Stimulated activated CD4-positive, alpha-beta T cell treated with anti-CD3 and anti-CD28 coated beads, TNF-alpha, amount 100 ng/mL, for 24 hours (primary cell): Measurements from ENCODE around the gene CDH26.

Experiments used
- DNase-seq, 3 experiments: peaks; one replicate each; pipeline ENCODE4 v3.0.0-alpha.2; 2020; ENCODE audit warnings: low read depth in 3 of 3

CDH26 gene

DNA sequence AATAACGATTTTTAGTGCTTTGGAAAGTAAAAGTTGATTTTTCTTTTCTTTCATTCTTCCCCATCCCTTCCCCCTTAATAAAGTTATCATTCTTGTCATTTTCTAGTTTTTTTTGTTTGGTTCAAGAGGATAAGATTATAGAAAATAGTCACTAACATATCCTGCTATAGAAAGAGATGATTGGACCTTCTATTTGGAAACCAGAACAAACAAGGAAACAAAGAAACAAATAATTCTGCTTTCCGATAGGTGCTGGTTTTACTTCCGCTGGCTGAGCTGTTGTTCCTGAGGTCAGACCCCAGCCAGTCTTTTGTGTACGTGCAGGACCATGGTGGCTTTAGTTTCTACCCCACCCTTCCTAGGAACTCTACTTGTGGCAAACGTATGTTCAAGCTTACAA lies at the start of gene CDH26:
TSS of gene CDH26 (plus strand) at position 301 of the 400 bp plus-strand sequence. CDS start 304 bp downstream, outside the sequence.
- DNase-seq, result no peak

DNA sequence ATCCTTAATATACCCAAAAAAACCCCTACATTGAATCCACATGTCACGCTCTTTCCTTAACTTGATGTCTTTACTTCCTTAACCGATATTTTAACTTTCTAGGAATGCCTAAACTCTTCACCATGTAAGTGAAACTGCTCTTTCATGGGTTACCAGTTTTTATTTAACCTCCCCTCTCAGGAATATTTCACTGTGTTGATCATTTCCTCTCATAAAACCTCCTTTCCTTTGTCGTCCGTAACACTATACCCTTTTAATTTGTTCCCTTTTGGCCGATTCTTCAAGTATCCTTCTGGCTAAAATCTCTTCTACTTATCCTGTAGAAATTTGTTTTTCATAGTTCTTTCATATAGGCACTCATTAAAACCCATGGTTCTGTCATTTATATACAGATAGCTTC lies 49.4 kb upstream of the CDH26 start:
- no peak for DNase-seq

DNA sequence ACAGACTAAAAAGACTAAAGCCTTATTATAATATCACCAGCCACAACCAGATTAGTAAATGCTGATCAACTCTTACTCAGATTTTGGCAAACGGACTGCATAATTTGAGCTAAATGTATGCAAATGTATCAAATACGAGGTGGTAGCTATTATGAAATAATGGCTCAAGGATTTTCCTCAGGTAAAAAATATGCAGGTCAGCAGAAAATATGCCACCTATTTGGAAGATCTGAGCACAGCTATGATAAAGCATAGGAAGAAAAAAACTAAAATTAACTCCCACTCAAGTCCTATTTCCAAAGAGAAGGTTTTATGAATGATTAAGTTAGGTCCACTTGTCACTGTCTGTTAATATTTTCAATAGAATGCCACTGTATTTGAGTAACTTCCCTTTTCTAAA lies 47.2 kb upstream of the CDH26 start:
- no peak for DNase-seq

DNA sequence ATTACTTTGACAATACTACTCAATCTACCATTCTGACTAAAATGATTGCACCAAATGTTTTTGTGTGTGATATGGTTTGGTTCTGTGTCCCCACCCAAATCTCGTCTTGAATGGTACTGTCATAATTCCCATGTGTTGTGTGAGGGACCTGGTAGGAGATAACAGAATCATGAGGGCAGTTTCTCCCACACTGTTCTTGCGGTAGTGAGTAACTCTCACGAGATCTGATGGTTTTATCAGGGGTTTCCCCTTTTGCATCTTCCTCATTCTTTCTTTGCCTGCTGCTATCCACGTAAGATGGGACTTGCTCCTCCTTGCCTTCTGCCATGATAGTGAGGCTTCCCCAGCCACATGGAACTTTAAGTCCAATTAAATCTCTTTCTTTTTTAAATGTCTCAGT lies 45.6 kb upstream of the CDH26 start:
- no peak for DNase-seq

DNA sequence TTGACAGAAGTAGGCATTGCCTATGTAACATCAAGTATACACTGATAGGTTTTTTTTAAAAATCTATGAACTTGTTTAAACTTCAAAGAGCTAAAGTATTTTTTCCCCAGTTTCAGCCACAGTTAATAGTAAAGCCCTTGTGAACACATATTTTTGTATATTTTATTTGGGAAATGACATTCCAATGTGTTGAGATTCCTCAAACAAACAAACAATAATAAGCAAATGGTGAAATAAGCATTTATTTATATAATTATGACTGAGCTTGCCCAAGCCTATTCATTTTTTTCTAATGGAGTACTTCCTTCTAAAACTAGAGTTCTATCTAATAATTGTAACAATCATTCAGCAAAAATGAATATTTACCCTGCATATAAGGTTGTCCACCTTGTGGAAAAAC lies 37.3 kb upstream of the CDH26 start:
- no peak for DNase-seq

DNA sequence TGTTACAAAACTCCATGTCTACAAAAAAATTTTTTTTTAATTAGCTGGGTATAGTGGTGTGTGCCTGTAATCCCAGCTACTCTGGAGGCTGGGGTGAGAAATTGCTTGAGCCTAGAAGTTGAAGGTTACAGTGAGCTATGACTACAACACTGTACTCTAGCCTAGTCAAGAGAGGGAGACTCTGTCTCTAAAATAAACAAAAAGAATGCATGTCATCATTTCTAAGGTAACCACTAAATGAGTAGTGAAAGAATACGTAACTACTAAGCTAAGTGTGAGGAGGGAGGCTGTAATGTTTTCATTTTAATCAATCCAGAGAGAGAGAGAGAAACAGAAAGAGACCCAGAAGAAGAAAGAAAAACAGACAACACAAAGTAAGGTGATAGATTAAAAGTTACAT lies 34.7 kb upstream of the CDH26 start:
- no peak for DNase-seq

DNA sequence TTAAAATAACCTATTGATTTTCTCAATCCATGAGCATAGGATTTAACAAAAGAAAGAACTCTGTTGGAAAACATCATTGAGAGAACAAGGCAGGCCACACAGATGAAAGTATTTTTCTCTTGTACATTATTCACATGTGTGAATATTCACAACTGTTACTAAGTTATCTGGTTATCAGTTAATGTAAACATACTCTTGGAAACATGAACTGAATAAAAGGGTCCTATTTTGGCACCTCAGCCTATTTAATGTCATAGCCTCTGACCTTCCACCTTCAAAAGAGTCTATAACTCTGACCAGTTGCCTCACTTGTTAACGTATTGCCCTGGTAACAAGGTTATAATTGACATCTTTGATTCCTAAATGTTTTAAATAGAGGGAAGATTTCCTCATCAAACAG lies 32.9 kb upstream of the CDH26 start:
- no peak for DNase-seq

DNA sequence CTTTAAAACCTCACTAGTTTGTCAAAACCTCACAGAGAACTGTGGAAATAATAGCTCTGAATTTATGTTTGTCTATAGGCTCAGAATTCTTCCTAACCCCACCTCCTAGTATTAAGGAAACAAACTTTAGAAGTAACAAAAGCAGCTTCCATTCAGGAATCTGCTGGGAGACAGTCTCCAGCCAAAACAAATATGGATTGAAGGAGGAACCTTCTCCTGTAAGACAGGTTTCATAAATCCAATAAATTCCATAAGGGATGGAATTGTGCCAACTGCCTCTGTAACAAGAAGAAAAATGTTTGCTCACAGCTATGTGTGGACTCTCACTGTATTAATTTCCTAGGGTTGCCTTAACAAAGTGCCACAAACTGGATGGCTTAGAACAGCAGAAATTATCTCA lies 32.3 kb upstream of the CDH26 start:
- DNase-seq, result no peak

DNA sequence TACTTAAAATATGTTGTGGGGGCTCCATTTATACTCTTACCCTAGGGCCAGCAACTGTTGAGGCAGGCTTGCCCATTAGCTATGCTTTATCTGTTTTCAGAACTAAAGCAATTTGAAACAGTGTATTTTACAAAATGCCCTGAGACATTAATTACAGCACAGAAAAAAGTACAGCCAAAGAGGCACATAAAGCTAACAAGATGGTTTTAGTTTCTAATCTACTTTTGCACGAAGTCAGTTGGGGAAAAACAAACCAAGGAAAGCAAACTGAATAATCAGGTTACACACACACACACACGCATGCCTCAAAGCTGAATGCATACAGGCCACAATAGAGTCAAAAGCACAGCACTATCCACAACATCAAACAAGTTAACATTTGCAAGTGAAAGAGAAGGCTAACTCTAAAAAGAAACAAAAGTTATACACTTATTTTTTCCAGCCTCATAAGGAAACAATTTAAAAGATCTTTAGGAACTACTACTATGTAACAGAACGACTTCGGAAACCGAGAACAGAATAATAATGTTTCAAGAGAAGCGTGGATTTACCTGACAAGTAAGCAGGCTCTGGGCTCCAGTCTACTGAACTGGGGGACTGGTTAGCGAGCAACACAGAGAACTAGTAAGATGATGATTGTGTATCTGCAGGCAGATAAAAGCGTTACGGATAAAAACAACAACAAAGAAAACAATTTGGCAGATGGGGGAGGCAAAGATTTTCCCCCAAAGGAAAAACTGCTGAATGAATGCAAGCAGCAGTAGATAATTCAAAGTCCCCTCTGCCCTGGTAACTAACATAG lies 26.5 kb upstream of the CDH26 start:
- DNase-seq, result no peak

DNA sequence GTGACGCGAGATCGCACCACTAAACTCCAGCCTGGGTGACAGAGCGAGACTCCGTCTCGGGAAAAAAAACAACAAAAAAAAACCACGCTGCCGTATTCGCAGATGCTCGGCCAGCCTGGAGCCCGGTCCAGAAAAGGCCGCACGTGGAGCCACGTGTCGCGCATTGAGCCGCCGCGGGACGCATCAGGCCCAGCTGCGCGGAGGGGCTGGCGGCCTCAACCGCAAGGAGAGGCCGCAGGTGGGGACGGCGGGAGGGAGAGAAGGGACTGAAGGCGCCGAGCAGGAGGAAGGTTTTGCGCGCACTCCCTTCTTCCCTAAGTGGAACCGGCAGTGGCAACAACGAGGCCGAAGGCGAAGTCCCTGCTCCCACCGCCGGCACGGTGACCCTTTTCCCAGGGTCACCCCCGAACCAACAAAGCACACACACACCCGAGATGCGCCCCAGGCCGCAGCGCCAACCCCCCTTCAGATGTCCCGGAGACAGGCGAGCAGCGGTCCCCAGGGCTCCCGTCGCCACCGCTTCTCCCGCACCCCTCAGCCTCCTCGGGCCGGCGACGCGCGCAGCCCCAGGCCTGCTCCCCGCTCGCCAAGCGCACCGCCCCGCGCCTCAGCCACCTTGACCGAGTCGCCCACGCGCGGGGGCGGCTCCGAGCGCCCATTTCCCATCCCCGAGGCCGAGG lies 25.5 kb upstream of the CDH26 start:
- DNase-seq, result no peak

DNA sequence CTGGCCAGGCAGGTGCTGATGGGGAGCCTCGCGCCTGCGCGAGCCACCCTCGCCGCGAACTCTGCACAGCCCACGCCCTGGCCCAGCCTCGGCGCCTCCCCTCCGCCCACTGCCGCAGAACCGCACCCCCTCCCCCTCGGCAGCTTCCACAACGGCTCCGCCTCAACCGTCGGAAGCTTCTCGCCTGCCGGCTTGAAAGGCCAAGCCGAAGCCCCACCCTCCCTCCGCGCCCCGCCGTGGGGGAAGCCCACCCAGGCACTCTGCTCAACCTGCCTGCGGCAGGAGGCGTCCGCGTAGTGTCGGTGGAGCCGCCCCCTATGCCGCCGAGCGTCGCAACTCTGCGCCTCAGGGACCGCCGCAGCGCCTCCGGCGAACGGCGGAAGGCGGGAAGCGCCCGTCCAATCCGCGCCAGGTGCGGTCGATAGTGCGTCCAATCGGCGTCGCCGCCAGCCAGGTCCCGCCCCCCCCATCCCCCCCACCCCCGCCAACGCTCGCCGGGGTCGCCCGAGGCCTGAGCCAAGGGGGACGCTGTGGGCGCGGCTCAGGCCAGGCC lies 24.9 kb upstream of the CDH26 start, which contains the start of gene SYCP2:
TSS of gene SYCP2 (minus strand) at position 342 of the 553 bp plus-strand sequence. CDS start 11,224 bp downstream, outside the sequence.
- peak in 2 of 3 experiments; percentile 33 to 53 for DNase-seq

DNA sequence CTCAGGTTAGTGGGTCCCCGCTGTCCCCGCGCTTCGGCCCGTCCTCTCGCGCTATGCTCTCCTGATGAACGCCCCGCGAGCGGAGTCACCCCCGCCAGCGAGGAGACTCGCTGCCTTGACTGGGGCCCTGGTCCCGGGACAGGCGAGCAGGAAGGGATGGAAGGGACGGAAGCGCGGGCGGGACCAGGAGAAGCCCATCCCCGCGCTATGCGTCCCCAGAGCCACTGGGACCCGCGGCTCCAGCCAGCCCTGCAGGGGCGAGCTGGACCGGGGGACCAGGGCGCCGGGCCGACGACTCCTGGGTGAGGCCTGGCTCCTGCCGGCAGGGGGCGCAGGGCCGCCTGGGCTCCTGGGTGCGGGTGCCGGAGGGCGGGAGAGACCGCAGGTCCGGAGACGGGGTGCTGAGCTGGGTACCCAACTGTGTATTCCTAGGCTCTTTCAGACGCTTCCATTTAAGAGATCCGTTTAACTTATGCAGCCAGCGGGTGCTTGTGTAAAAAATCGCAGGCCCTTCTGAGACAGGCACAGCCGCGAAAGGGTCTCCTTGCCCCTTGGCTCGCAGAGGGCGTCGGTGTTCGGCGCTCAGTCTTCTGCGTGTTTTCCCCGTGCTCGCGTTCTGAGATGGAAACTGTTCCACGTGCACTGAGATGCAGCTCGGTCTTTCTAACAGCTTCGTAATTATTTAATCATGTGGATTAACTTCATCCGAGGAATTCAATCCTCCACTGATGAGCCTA lies 24.2 kb upstream of the CDH26 start:
- DNase-seq, result peak; percentile 61 to 78 (median 64)

DNA sequence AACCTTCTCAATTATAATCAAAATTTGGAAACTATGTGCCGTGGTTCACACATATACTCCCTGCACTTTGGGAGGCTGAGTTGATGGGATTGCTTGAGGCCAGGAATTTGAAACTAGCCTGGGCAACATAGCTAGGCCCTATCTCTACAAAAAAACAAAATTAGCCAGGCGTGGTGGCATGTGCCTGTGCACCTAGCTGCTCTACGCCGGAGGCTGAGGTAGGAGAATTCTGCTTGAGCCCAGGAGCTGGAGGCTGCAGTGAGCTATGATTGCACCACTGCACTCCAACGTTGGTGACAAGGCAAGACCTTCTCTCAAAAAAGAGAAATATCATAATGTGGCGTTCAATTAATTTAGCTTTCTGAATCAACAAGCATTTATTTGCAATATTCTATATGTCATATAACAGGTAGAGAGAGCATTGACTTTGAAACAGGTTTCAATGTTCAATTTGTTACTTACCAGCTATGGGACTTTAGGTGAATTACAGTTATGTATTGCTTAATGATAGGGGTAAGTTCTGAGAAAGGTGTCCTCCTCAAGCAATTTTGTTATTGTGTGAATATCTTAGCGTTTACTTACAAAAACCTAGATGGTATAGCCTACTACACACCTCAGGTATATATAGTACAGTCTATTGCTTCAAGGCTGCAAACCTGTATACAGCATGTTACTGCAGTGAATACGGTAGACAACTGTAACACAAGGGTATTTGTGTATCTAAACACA lies 22.6 kb upstream of the CDH26 start:
- no peak for DNase-seq

DNA sequence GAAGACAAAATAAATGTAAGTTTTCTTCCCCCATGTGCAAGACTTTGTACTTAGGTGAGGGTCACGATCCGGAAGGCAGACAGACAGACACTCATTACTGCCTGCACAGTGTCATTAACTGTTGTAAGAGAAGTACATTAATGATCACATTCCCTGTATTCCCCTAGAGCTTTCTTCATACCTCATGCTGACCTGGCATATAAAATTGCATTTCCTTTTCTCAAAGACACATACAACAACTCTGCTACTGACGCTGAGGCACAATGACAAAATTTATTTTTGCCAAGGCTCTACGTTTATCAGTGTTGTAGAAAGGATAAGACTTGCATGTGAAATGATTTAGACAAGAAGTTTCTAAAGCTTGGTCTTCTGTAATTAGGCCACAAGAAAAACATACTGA lies 21.8 kb upstream of the CDH26 start:
- DNase-seq, result no peak

DNA sequence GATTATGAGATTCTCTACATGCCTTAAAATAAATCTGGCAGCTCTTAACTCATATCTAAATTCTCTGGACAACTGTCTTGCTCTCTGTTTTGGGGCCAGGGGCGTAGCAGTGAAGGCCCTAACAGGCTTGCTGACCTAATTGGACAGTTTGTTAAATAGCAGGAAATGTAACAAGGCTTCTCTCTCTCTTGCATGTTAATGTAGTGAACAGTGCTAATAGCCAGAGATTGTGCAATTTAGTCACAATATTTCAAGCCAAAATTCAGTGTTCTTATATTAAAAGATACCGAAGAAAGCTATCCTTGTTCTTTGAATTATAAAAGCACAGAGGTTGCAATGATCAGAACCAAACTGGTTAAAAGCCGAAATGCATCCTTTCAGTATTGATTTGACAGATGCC lies 21.1 kb upstream of the CDH26 start:
- DNase-seq, result no peak

DNA sequence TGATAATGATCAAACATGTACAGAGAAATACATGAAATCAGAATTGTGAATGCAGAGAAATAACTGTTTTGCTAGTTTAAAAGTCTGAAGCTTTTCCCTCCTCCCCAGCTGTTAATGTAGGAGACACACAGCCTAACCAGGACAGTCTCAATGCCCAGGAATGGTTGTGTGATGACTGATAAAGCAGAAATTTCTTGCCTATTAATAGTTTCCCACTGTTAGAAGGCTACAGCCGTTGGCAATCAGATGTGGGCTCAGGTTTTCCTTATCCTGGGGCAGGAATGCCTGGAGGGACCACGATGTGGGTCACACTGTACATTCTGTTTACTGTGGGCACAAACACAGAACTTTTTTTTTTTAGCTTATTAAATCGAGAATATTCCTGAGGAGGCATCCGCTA lies 20.0 kb upstream of the CDH26 start:
- no peak for DNase-seq

DNA sequence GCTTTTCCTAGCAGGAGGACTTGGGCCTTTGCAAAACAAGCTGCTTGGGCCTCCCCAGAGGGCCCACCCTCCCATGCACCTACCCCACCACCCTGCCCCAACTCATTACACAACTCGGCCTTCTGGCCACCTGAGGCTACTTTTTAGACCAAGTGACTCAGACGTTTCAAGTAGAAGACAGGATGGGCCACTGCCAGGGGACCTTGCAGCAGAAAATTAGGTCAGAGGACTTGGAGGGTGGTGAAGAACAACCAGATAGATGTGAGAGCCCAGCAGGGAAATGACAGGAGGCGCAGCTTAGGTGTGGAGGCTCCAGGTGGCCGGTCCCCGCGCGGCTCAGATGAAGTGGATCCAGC lies 19.5 kb upstream of the CDH26 start:
- DNase-seq, result no peak

DNA sequence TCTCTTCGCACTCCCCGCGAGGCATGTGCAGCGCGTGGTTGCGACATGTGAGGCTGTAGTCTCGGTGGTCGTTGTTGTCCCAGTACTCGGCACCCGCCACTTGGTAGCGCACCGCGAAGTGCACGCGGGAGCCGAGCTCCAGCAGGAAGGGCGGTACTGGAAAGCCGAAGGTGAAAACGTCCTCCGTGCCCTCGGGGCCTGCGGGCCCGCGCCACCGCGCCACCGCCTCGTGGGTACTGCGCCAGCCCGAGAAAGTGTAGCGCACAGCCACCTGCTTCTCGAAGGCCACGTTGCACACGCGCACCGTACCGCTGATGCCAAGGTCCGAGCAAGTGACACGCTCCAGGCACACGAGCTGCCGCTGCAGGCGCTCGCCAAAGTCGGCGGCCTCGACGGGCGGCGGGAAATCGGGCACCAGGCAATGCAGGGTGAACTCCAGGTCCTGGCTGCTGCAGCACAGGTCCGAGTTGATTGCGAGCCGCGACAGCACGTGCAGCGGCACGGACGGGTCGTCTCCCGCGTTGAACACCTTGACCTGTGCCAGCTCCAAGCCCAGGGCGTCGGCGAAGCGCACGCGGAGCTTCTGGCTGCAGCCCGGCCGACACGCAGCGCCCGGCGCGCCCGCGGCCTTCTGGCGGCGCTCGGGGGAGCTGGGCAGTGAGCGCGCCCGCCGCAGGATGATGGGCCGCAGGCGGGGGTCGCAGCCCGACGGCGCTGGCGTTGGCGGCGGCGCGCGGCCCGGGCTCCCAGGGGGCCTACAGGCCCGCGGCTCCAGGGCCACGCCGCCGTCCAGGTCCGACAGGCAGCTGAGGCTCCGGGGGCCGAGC lies 19.0 kb upstream of the CDH26 start:
- DNase-seq, result no peak

DNA sequence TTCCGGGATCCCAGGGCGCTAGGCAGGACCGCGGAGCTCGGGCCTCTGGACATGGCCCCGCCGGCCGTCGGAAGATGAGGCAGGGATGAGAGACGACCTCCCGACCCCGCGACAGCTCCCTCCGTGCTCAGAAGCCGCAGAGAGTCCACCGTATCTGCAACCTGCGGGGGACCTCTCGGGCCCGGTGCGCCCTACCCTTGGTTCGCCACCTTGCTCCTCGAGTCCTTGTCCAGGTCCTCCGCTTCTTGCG lies 18.4 kb upstream of the CDH26 start:
- no peak for DNase-seq

DNA sequence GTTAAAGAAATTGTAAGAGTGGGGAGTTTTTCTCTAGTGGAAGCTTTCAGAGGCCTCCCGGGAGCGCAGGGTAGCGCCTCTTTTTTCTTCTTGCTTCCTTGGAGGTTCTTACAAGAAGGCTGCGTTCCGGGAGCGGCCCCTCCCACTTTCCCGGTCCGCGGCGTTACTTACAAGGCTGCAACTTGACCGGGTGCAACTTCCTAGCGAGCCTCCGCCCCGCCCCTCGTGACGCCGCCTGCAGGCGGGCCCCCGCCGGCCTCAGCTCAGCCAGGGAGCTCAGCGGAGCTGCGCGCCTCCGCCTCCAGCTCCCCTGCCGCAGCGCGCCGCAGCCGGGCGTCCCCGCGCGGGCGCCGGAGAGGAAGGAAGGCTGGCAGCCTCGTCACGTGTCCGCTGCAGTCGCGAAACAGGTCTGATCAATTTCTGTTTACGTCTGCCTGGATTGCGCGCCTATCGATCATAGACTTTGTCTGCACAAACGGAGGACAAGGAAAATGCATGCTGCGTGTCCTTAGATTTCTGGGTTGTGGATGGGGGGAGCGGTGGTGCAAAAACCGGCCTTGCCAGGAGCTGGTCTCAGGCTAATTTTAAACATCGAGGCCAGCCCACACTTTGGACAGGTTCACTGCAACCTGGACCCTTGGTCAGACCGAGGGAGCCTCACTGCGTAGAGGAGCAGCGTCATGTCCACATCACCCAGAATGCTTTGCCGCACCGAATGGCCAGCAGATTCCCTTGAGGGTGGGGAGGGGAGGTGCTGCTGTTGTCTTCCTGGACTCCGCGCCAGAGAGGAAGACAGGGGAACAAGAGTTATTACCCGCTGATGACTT lies 17.9 kb upstream of the CDH26 start, which contains the start of the genes FAM217B and PPP1R3D:
TSS of gene FAM217B (plus strand) at position 261 of the 827 bp plus-strand sequence. CDS start 3,555 bp downstream, outside the sequence.
TSS of gene PPP1R3D (minus strand) at position 177 of the 827 bp plus-strand sequence. CDS start 374 bp downstream, outside the sequence.
- DNase-seq, result peak; percentile 79 to 92 (median 80)
